HepG2 (cell line): Measurements from ENCODE around the gene CTNND2. TPM values are rescaled to one million over a fixed set of nuclear protein-coding genes. Genes with fewer than 3 reads are reported as not detected.

Experiments
- ATAC-seq: fragments of 200-7000 bp; cut with Tn5 transposase; 3 replicates; pipeline ENCODE4 v1.9.1; 2020; ENCODE audit warnings: mild to moderate bottlenecking, moderate library complexity
- BruUV-seq: library from RNA; stranded (reverse); fragments of 400-500 nt; replicated peaks from 2 replicates; lab custom pipeline; 2021; lab: Mats Ljungman, UMichigan
- CTCF ChIA-PET: fragments of 300-600 bp; formaldehyde crosslinking; extraction: SDS; loops from one replicate; lab custom pipeline; 2021; ENCODE audit warnings: low total read pairs, inconsistent platforms, low intra/inter-chr PET ratio; lab: Yijun Ruan, JAX
- POLR2A ChIA-PET: fragments of 350-600 bp; sonication (Branson Sonifier 250); formaldehyde crosslinking; loops from one replicate; lab custom pipeline; 2020; ENCODE audit warnings: antibody characterized with exemption, inconsistent platforms; lab: Yijun Ruan, JAX
- DNase-seq: peaks from one replicate; pipeline ENCODE4 v3.0.0-alpha.2; 2015; ENCODE audit warnings: low spot score
- FAIRE-seq: peaks from 3 replicates; lab custom pipeline; 2011; peaks lifted over from hg19 to GRCh38; lab: Jason Lieb, UNC
- H2AFZ ChIP-seq: one replicate; pipeline ENCODE4 v1.6.1; 2011; ENCODE audit warnings: low read length, inconsistent platforms
- H3K27ac ChIP-seq: fragments of 300-600 bp; 3 replicates; pipeline ENCODE4 v1.8.0; 2011; ENCODE audit warnings: mixed run types, mild to moderate bottlenecking, mixed read lengths, low read length, inconsistent platforms; ENCODE audit not compliant: insufficient read depth; ENCODE audit errors: extremely low read length
- H3K27me3 ChIP-seq, 2 experiments: fragments of 200-600 bp in 1 of 2; 2 replicates in 1 of 2; 3 replicates in 1 of 2; pipeline versions ENCODE4 v1.6.0 to v1.8.0; 2011; ENCODE audit warnings: low read length in 2 of 2, mild to moderate bottlenecking in 2 of 2, moderate library complexity in 2 of 2, inconsistent platforms in 1 of 2; ENCODE audit not compliant: insufficient read depth in 2 of 2, control insufficient read depth in 1 of 2
- H3K36me3 ChIP-seq, 2 experiments: fragments of 200-600 bp in 1 of 2; replicated peaks in 1 of 2; 2 replicates in 1 of 2; 3 replicates in 1 of 2; pipeline versions ENCODE4 v1.5.1 to v1.8.0; 2011; ENCODE audit warnings: low read length in 2 of 2, inconsistent platforms in 1 of 2; ENCODE audit not compliant: insufficient read depth in 2 of 2, control insufficient read depth in 1 of 2
- H3K4me1 ChIP-seq: 2 replicates; pipeline ENCODE4 v1.5.1; 2012; ENCODE audit warnings: low read length, inconsistent platforms; ENCODE audit not compliant: insufficient read depth
- H3K4me2 ChIP-seq: 2 replicates; pipeline ENCODE4 v1.6.0; 2011; ENCODE audit warnings: low read depth, low read length, inconsistent platforms
- H3K4me3 ChIP-seq, 3 experiments: fragments of 200-600 bp in 1 of 3; sonication (generic), shearing (Covaris generic) in 1 of 3; replicated peaks in 1 of 3; 2 replicates each; pipeline ENCODE4 v1.5.1; 2011 to 2016; ENCODE audit warnings: low read length in 3 of 3, inconsistent platforms in 2 of 3, low read depth in 2 of 3, mild to moderate bottlenecking in 2 of 3, control low read depth in 1 of 3, mixed read lengths in 1 of 3; ENCODE audit not compliant: insufficient read depth in 1 of 3
- H3K79me2 ChIP-seq: one replicate; pipeline ENCODE4 v1.6.1; 2011; ENCODE audit warnings: low read length, inconsistent platforms; ENCODE audit not compliant: insufficient read depth
- H3K9ac ChIP-seq: 2 replicates; pipeline ENCODE4 v1.6.0; 2011; ENCODE audit warnings: mild to moderate bottlenecking, low read depth, low read length, inconsistent platforms; ENCODE audit not compliant: insufficient read depth
- H3K9me3 ChIP-seq: 2 replicates; pipeline ENCODE4 v1.5.1; 2012; ENCODE audit warnings: mild to moderate bottlenecking, low read length
- H4K20me1 ChIP-seq: 2 replicates; pipeline ENCODE4 v1.6.0; 2011; ENCODE audit warnings: inconsistent platforms, mild to moderate bottlenecking, low read length, moderate library complexity; ENCODE audit not compliant: insufficient read depth
- BCLAF1 ChIP-seq: fragments of 450-650 bp; IDR thresholded peaks from 2 replicates; pipeline ENCODE4 v1.6.1; 2017; ENCODE audit warnings: mild to moderate bottlenecking
- ELF1 ChIP-seq: sonication (generic); formaldehyde crosslinking; IDR thresholded peaks from 2 replicates; pipeline ENCODE4 v1.4.0; 2020; ENCODE audit warnings: missing genetic modification reagents
- MXD1 ChIP-seq: sonication (generic); formaldehyde crosslinking; IDR thresholded peaks from 2 replicates; pipeline ENCODE4 v1.4.0; 2020; ENCODE audit warnings: mild to moderate bottlenecking, missing genetic modification reagents
- PHF8 ChIP-seq: sonication (generic); formaldehyde crosslinking; IDR thresholded peaks from 2 replicates; pipeline ENCODE4 v1.5.0; 2020; ENCODE audit warnings: missing genetic modification reagents
- SIN3A ChIP-seq: IDR thresholded peaks from 2 replicates; pipeline ENCODE4 v1.6.1; 2011; ENCODE audit warnings: low read depth, mild to moderate bottlenecking, control low read depth, low read length, borderline replicate concordance
- ZBTB14 ChIP-seq: sonication (generic); formaldehyde crosslinking; IDR thresholded peaks from 2 replicates; pipeline ENCODE4 v1.4.0; 2020; ENCODE audit warnings: missing genetic modification reagents
- ZBTB43 ChIP-seq: sonication (generic); formaldehyde crosslinking; conservative IDR thresholded peaks from 2 replicates; pipeline ENCODE4 v1.4.0; 2020; ENCODE audit warnings: missing genetic modification reagents
- ZNF772 ChIP-seq: sonication (generic); formaldehyde crosslinking; IDR thresholded peaks from 2 replicates; pipeline ENCODE4 v1.5.0; 2020; ENCODE audit warnings: mild to moderate bottlenecking, missing genetic modification reagents
- WGBS: methylation state at CpG from one replicate; pipeline ENCODE4 v1.1.6; 2017; ENCODE audit warnings: low lambda C conversion rate; 5-methylcytosine and 5-hydroxymethylcytosine counted together
- in situ Hi-C: cut with HindIII; loops from 2 replicates; pipeline ENCODE4 v1.10.0; 2017; ENCODE audit warnings: low pct_unique_long_range_greater_than_20kb; ENCODE audit not compliant: extremely low pct_ligation_motif_present
- intact Hi-C: fragments of 100-400 bp; cut with micrococcal nuclease; formaldehyde crosslinking; loops from one replicate; pipeline ENCODE4 v1.10.0; 2022; ENCODE audit not compliant: unreplicated experiment
- polyA plus RNA-seq, 8 experiments: library from polyadenylated mRNA; depleted of rRNA in 3 of 8; stranded (reverse) in 7 of 8; unstranded in 1 of 8; fragments of >200 nt; fragmentation: Illumina TruSeq in 4 of 8; extraction: Trizol in 4 of 8; gene quantifications; 2 replicates each; pipeline versions ENCODE4 v1.2.1 to v1.2.3, GENCODE V29; 2011 to 2016; ENCODE audit warnings: low read depth in 4 of 8, missing spikeins in 1 of 8, mixed read lengths in 1 of 8; ENCODE audit not compliant: insufficient read depth in 1 of 8
- total RNA-seq, 5 experiments: library from RNA; depleted of rRNA; stranded (reverse); fragments of >200 nt; fragmentation: Illumina TruSeq; extraction: Trizol; gene quantifications; 2 replicates each; pipeline ENCODE4 v1.2.3, GENCODE V29; 2016; ENCODE audit warnings: low read depth in 1 of 5

CTNND2 gene
- total and polyA plus RNA-seq, 2 of the 13 experiments (the other 11 are each of a cell fraction or from before 2014, with no cell fraction given) = not detected

GRCh38 chr5:11477786-11478185 is 426.5 kb downstream of the CTNND2 start:
- no peak for TF ChIP-seq ZBTB43 (CRISPR knock-in tag)
- TF ChIP-seq MXD1 (CRISPR knock-in tag) = no peak
- TF ChIP-seq ZBTB14 (CRISPR knock-in tag) = no peak
- TF ChIP-seq ELF1 (CRISPR knock-in tag) = no peak
- TF ChIP-seq SIN3A = no peak
- Histone ChIP-seq H3K9ac (no peak overlapping the region), H2AFZ (no peak overlapping the region), H3K27ac (no peak overlapping the region), H3K36me3 (no peaks in the 10 kb centered on the region), H3K4me1 (no peaks in the 10 kb centered on the region), H3K27me3 (no peaks in the 10 kb centered on the region), H3K4me3 (no peak overlapping the region), H3K9me3 (no peaks in the 10 kb centered on the region), H4K20me1 (no peaks in the 10 kb centered on the region), H3K4me2 (no peak overlapping the region), H3K79me2 (no peaks in the 10 kb centered on the region)
- no peak for ATAC-seq
- 61% methylated on average over 3 of the region's 3 CpGs for WGBS
- intact Hi-C loops (no loop called here), in situ Hi-C loops (no loop called here)
- FAIRE-seq = no peak
- DNase-seq = no peak
- CTCF ChIA-PET = no interaction called here
- no TSS peak for BruUV-seq
- POLR2A ChIA-PET = no interaction called here

GRCh38 chr5:11476866-11477265 is 427.4 kb downstream of the CTNND2 start:
- H3K4me1 ChIP-seq = no peaks in the 10 kb centered on the region
- POLR2A ChIA-PET = no interaction called here
- H3K9ac ChIP-seq = no peak overlapping the region
- FAIRE-seq (no peak), ATAC-seq (no peak), DNase-seq (no peak)
- H3K27me3 ChIP-seq = no peaks in the 10 kb centered on the region
- no peak overlapping the region for H2AFZ ChIP-seq
- H3K9me3 ChIP-seq = no peaks in the 10 kb centered on the region
- in situ Hi-C loops (no loop called here), intact Hi-C loops (no loop called here)
- no peak overlapping the region for H3K27ac ChIP-seq
- no peak overlapping the region for H3K4me3 ChIP-seq
- 46% methylated on average over 2 of the region's 2 CpGs for WGBS
- BruUV-seq = no TSS peak
- H4K20me1 ChIP-seq = no peaks in the 10 kb centered on the region
- TF ChIP-seq BCLAF1 (no peak), ZNF772 (CRISPR knock-in tag) (no peak), PHF8 (CRISPR knock-in tag) (no peak)
- no peaks in the 10 kb centered on the region for H3K36me3 ChIP-seq
- CTCF ChIA-PET = no interaction called here
- no peak overlapping the region for H3K4me2 ChIP-seq
- H3K79me2 ChIP-seq = no peaks in the 10 kb centered on the region
